KOPT-K1 (cell line): ENCODE measurements around the gene SS18L1.

Experiments
- H3K27ac ChIP-seq: fragments of 200-600 bp; sonication (generic); 2 replicates; pipeline ENCODE4 v1.5.1; 2016; ENCODE audit warnings: antibody characterized with exemption, mild to moderate bottlenecking, low read depth, low read length; ENCODE audit not compliant: poor library complexity, severe bottlenecking
- H3K36me3 ChIP-seq: fragments of 200-600 bp; sonication (generic); 2 replicates; pipeline ENCODE4 v1.5.1; 2017; ENCODE audit warnings: antibody characterized with exemption, mild to moderate bottlenecking, low read length, moderate library complexity; ENCODE audit not compliant: insufficient read depth
- H3K9me3 ChIP-seq: fragments of 200-600 bp; sonication (generic); 2 replicates; pipeline ENCODE4 v1.5.1; 2017; ENCODE audit warnings: antibody characterized with exemption, low read length, mild to moderate bottlenecking; ENCODE audit not compliant: insufficient read depth, poor library complexity, severe bottlenecking

The SS18L1 gene

GRCh38 chr20:62116558-62117361 lies 26.8 kb upstream of the SS18L1 start:
- H3K9me3 ChIP-seq, result peaks cover 24% of the 10 kb centered on the region
- H3K36me3 ChIP-seq, result no peaks in the 10 kb centered on the region
- H3K27ac ChIP-seq, result peak overlapping the region; percentile 38

DNA sequence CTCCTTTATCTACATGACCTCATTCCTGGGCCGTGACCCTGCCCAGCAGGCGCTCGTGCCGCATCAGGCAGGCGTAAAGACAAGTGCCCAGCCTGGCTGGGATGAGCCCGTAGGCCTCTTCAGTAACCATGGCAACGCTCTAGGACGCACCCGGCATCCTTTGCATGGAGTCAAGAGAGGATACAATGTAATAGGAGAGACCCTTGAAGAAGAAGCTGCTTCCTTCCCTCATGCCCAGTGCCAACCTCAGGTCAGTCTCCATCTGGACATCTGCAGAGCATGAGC lies 26.3 kb upstream of the SS18L1 start:
- Histone ChIP-seq H3K36me3 (no peaks in the 10 kb centered on the region), H3K27ac (peak overlapping the region; percentile 38), H3K9me3 (peaks cover 18% of the 10 kb centered on the region)

DNA sequence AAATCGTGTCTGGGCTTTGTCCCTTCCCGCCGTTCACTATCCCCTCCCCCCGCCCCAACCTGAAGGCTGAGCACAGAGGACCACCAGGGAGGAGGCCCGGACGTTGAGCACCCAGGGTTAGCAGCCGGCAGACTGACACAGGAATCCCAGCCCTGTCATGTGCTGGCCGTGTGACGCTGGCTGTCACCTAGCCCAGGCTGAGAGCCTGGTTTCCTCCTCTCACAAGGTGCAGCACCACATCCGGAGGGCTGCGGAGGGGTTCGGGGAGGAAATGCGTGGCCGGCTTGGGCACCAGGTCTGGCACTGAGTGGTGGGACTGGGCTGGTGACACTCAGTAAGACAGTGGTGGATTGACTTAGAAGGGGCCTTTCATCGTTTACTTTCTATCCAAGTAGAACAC lies 25.9 kb upstream of the SS18L1 start:
- Histone ChIP-seq H3K9me3 (peaks cover 15% of the 10 kb centered on the region), H3K36me3 (no peaks in the 10 kb centered on the region), H3K27ac (peak overlapping the region; percentile 38)

GRCh38 chr20:62118113-62119043 lies 25.2 kb upstream of the SS18L1 start:
- peak overlapping the region; percentile 38 for H3K27ac ChIP-seq
- no peaks in the 10 kb centered on the region for H3K36me3 ChIP-seq
- H3K9me3 ChIP-seq, result peaks cover 7% of the 10 kb centered on the region

GRCh38 chr20:62119115-62119514 lies 24.5 kb upstream of the SS18L1 start:
- Histone ChIP-seq H3K9me3 (peaks cover under 1% of the 10 kb centered on the region), H3K27ac (no peak overlapping the region)

GRCh38 chr20:62119591-62120364 lies 23.8 kb upstream of the SS18L1 start:
- Histone ChIP-seq H3K27ac (no peak overlapping the region), H3K36me3 (peaks cover 13% of the 10 kb centered on the region), H3K9me3 (no peaks in the 10 kb centered on the region)

More at GRCh38 chr20:62119115-62119514, 24.5 kb upstream of the SS18L1 start:
- H3K36me3 ChIP-seq, result peaks cover 7% of the 10 kb centered on the region

GRCh38 chr20:62120365-62120762 lies 23.2 kb upstream of the SS18L1 start:
- no peak overlapping the region for H3K27ac ChIP-seq
- H3K36me3 ChIP-seq, result peaks cover 19% of the 10 kb centered on the region
- H3K9me3 ChIP-seq, result no peaks in the 10 kb centered on the region

GRCh38 chr20:62120990-62121775 lies 22.4 kb upstream of the SS18L1 start:
- no peaks in the 10 kb centered on the region for H3K9me3 ChIP-seq
- H3K27ac ChIP-seq, result peak overlapping the region; percentile 93
- peaks cover 28% of the 10 kb centered on the region for H3K36me3 ChIP-seq

DNA sequence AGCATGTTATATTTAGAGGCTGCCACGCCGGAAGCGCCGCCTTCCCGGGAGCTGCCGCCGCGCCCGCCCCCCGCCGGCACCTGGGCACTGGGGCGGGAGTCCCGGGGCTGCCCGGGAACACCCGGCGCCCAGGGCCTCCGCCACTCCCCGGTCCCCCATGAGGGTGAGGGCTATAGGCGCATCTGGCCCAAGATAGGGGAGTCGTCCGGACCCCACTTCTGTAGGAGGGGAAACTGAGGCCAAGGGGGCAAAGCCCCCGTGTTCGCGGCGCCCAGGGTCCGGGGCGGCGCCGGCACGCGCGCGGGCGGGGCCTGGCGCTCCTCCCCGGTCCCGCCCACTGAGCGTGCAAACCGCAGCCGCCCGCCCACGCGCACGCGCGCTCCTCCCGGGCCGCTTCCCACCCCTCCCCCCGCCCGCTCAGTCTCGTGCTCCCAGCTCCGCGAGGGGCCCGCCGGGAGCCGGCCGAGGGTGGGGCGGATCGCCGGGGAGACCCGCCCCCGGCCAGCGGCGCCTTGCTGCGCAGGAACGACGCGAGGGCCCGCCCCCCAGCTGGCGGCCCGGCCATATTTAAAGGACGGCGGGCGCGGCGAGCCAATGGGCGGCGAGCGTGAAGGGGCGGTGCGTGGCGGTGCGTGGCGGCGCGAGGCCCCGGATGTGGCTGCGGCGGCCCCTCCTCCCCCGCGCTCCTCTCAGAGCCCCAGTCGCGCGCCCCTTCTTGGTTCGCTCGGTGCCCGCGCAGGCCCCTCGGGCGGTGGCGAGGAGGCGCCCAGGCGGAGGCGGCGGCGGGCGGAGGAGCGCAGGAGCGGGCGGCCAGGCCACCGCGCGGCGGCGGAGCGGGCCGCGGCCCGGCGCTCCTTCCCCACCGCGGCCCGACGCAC lies 21.6 kb upstream of the SS18L1 start, which contains the start of gene LSM14B:
LSM14B (plus strand) TSS at position 700 of the 878 bp plus-strand sequence. CDS start 192 bp downstream, outside the sequence.
- Histone ChIP-seq H3K27ac (peak within 1 kb of the TSS; percentile 93), H3K36me3 (peaks cover 36% of the 10 kb centered on the region), H3K9me3 (no peaks in the 10 kb centered on the region)

DNA sequence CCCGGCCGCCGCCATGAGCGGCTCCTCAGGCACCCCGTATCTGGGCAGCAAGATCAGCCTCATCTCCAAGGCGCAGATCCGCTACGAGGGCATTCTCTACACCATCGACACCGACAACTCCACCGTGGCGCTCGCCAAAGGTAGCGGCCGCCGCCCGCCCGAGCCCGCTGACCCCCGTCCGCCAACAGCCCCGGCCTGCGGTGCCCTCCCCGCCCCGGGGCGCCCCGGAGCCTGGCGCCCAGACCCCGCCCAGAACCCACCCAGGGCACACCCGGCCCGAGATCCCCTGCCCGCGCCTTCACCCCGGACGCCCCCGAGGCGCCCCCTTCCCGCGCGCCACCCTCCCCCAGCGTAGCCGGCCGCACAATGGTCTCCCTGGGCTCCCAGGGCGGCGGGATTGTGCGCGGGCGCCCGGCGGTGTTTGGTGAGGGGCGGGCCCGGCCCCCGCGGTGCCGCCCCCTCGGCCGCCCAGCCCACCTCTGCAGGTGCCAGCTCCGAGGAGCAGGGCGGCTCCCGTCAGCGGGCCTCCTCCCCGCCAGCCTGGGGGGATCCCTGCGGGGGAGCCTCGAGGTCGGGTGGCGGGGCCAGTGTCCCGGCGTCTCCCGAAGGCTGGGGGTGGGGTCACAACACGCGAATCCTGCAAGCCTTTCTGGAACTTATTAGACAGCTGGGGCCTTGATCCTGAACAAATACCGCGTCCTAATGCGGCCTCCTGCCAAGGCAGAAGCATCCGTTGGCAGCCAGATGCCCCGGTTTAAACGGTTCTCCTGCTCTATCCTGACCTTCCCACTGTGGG lies 20.7 kb upstream of the SS18L1 start:
- Histone ChIP-seq H3K27ac (peak overlapping the region; percentile 93), H3K36me3 (peaks cover 44% of the 10 kb centered on the region), H3K9me3 (no peaks in the 10 kb centered on the region)

- Histone ChIP-seq H3K9me3 (no peaks in the 10 kb centered on the region), H3K27ac (peak overlapping the region; percentile 93), H3K36me3 (peaks cover 52% of the 10 kb centered on the region)
These were observed 20.0 kb upstream of the SS18L1 start for GRCh38 chr20:62123450-62124118.

DNA sequence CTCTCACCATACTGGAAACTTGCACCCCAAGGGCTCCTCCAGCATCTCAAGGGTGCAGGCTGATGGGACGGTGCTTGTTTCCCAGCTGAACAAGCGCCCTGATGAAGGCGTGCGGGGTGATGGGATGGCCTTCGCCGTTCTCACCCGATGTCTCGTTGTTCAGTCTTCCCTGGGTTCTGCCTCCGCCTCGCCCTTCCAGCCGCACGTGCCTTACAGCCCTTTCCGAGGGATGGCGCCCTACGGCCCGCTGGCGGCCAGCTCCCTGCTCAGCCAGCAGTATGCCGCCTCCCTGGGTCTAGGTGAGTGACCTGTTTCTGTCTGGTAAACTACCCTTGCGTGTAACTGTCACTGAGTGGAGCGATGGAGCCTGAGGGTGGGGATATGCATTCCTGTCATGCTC lies 17.4 kb upstream of the SS18L1 start:
- Histone ChIP-seq H3K27ac (no peak overlapping the region), H3K36me3 (peaks cover 77% of the 10 kb centered on the region), H3K9me3 (no peaks in the 10 kb centered on the region)
